ENCODE measurements around the gene SP3. TPM values are rescaled to one million over a fixed set of nuclear protein-coding genes. Genes with fewer than 3 reads are reported as not detected.

The SP3 gene
- total and polyA plus RNA-seq, 2 donors (not counting 1 experiment from before 2014, with no cell fraction given): 64.1 to 124 TPM

- no peaks in the 10 kb centered on the region for H3K27me3 ChIP-seq (ENCODE audit: control insufficient read depth, insufficient read depth, low read length)
Measured at GRCh38 chr2:174007010-174007409, 41.8 kb upstream of the SP3 start.

GRCh38 chr2:174005801-174006419, 40.7 kb upstream of the SP3 start:
- Histone ChIP-seq H4K20me1 (ENCODE audit: control insufficient read depth, extremely low read depth, insufficient read depth, low read length) (no peaks in the 10 kb centered on the region), H3K9me3 (ENCODE audit: control insufficient read depth, insufficient read depth, low read depth, low read length) (no peaks in the 10 kb centered on the region), H3K36me3 (ENCODE audit: control insufficient read depth, insufficient read depth, low read length) (no peaks in the 10 kb centered on the region), H2AFZ (ENCODE audit: low read length) (no peak overlapping the region), H3K27ac (ENCODE audit: insufficient read depth, low read length) (no peak overlapping the region), H3K4me2 (ENCODE audit: extremely low read depth, insufficient read depth, low read length) (no peak overlapping the region), H3K27me3 (ENCODE audit: control insufficient read depth, insufficient read depth, low read length) (no peaks in the 10 kb centered on the region), H3K4me3 (replicated peaks in 1 of 4; ENCODE audit: control extremely low read depth in 1 of 4, insufficient read depth in 1 of 4, low read depth in 3 of 4, low read length in 4 of 4) (no peak overlapping the region), H3K9ac (ENCODE audit: insufficient read depth, low read length) (no peak overlapping the region), H3K79me2 (ENCODE audit: control insufficient read depth, insufficient read depth, low read length) (no peaks in the 10 kb centered on the region), H3K4me1 (ENCODE audit: control insufficient read depth, extremely low read depth, insufficient read depth, low read length) (peaks cover 2% of the 10 kb centered on the region)
- DNase-seq (ENCODE audit: low read depth in 2 of 2): peak in 1 of 2 donors; percentile 36
- TF ChIP-seq CTCF (conservative IDR thresholded peaks at IDR 0.05 in 1 of 2, IDR thresholded peaks at IDR 0.05 in 1 of 2; ENCODE audit: low read depth in 1 of 2, low read length in 2 of 2): no peak
- TF ChIP-seq EZH2 (IDR thresholded peaks at IDR 0.05; ENCODE audit: low read length, missing control alignments): no peak

More at GRCh38 chr2:174007010-174007409, 41.8 kb upstream of the SP3 start:
- no peaks in the 10 kb centered on the region for H4K20me1 ChIP-seq (ENCODE audit: control insufficient read depth, extremely low read depth, insufficient read depth, low read length)
- H3K4me3 ChIP-seq (replicated peaks in 1 of 4; ENCODE audit: control extremely low read depth in 1 of 4, insufficient read depth in 1 of 4, low read depth in 3 of 4, low read length in 4 of 4): no peak overlapping the region
- H3K4me1 ChIP-seq (ENCODE audit: control insufficient read depth, extremely low read depth, insufficient read depth, low read length): peaks cover 2% of the 10 kb centered on the region
- no peaks in the 10 kb centered on the region for H3K79me2 ChIP-seq (ENCODE audit: control insufficient read depth, insufficient read depth, low read length)
- H3K4me2 ChIP-seq (ENCODE audit: extremely low read depth, insufficient read depth, low read length): no peak overlapping the region
- no peaks in the 10 kb centered on the region for H3K9me3 ChIP-seq (ENCODE audit: control insufficient read depth, insufficient read depth, low read depth, low read length)
- H3K36me3 ChIP-seq (ENCODE audit: control insufficient read depth, insufficient read depth, low read length): no peaks in the 10 kb centered on the region
- TF ChIP-seq CTCF (conservative IDR thresholded peaks at IDR 0.05 in 1 of 2, IDR thresholded peaks at IDR 0.05 in 1 of 2; ENCODE audit: low read depth in 1 of 2, low read length in 2 of 2): no peak
- TF ChIP-seq EZH2 (IDR thresholded peaks at IDR 0.05; ENCODE audit: low read length, missing control alignments): no peak
- H3K9ac ChIP-seq (ENCODE audit: insufficient read depth, low read length): no peak overlapping the region
- DNase-seq (ENCODE audit: low read depth in 2 of 2): peak in 1 of 2 donors; percentile 27
- H3K27ac ChIP-seq (ENCODE audit: insufficient read depth, low read length): no peak overlapping the region
- H2AFZ ChIP-seq (ENCODE audit: low read length): no peak overlapping the region

GRCh38 chr2:174004905-174005605, 39.9 kb upstream of the SP3 start:
- Histone ChIP-seq H4K20me1 (ENCODE audit: control insufficient read depth, extremely low read depth, insufficient read depth, low read length) (no peaks in the 10 kb centered on the region), H3K4me2 (ENCODE audit: extremely low read depth, insufficient read depth, low read length) (no peak overlapping the region), H3K4me3 (replicated peaks in 1 of 4; ENCODE audit: control extremely low read depth in 1 of 4, insufficient read depth in 1 of 4, low read depth in 3 of 4, low read length in 4 of 4) (no peak overlapping the region), H3K9ac (ENCODE audit: insufficient read depth, low read length) (no peak overlapping the region), H3K27ac (ENCODE audit: insufficient read depth, low read length) (no peak overlapping the region), H2AFZ (ENCODE audit: low read length) (no peak overlapping the region), H3K36me3 (ENCODE audit: control insufficient read depth, insufficient read depth, low read length) (no peaks in the 10 kb centered on the region), H3K79me2 (ENCODE audit: control insufficient read depth, insufficient read depth, low read length) (no peaks in the 10 kb centered on the region), H3K9me3 (ENCODE audit: control insufficient read depth, insufficient read depth, low read depth, low read length) (no peaks in the 10 kb centered on the region), H3K27me3 (ENCODE audit: control insufficient read depth, insufficient read depth, low read length) (no peaks in the 10 kb centered on the region), H3K4me1 (ENCODE audit: control insufficient read depth, extremely low read depth, insufficient read depth, low read length) (peaks cover 2% of the 10 kb centered on the region)
- peak; percentile 65 to 91 for DNase-seq (ENCODE audit: low read depth in 2 of 2)
- TF ChIP-seq EZH2 (IDR thresholded peaks at IDR 0.05; ENCODE audit: low read length, missing control alignments) (no peak), CTCF (conservative IDR thresholded peaks at IDR 0.05 in 1 of 2, IDR thresholded peaks at IDR 0.05 in 1 of 2; ENCODE audit: low read depth in 1 of 2, low read length in 2 of 2) (no peak)

Measured in fibroblast of lung (primary cell).